H7 (cell line): ENCODE measurements around the gene BHMT. TPM values are rescaled to one million over a fixed set of nuclear protein-coding genes. Genes with fewer than 3 reads are reported as not detected.
"Not testable (repeated sequence)": the region's sequence is repeated elsewhere in the genome, so short reads cannot be mapped to it uniquely, and the experiment has no call there.

Experiments used
- DNase-seq: peaks from one replicate; pipeline ENCODE4 v3.0.0; 2012
- H3K27me3 ChIP-seq: 2 replicates; pipeline ENCODE4 v1.6.0; 2011; ENCODE audit warnings: mild to moderate bottlenecking, low read length; ENCODE audit not compliant: control insufficient read depth, insufficient read depth
- H3K36me3 ChIP-seq: replicated peaks from 2 replicates; pipeline ENCODE4 v1.5.1; 2011; ENCODE audit warnings: low read length; ENCODE audit not compliant: control insufficient read depth, insufficient read depth
- H3K4me3 ChIP-seq: 2 replicates; pipeline ENCODE4 v1.5.1; 2011; ENCODE audit warnings: low read depth, mild to moderate bottlenecking, control low read depth, low read length, moderate library complexity; ENCODE audit not compliant: insufficient read depth
- total RNA-seq: library from RNA; depleted of rRNA; stranded (reverse); fragments of >200 nt; shearing (Covaris generic); gene quantifications from 2 replicates; pipeline ENCODE4 v1.2.3, GENCODE V29; 2014; rRNA removed

BHMT gene
- total RNA-seq, 1 experiment from 2014 or later: 0.28 TPM

GRCh38 chr5:79180449-79180848 lies 68.8 kb downstream of the BHMT start:
- not testable (repeated sequence) for H3K36me3 ChIP-seq, H3K4me3 ChIP-seq, DNase-seq, H3K27me3 ChIP-seq

DNA sequence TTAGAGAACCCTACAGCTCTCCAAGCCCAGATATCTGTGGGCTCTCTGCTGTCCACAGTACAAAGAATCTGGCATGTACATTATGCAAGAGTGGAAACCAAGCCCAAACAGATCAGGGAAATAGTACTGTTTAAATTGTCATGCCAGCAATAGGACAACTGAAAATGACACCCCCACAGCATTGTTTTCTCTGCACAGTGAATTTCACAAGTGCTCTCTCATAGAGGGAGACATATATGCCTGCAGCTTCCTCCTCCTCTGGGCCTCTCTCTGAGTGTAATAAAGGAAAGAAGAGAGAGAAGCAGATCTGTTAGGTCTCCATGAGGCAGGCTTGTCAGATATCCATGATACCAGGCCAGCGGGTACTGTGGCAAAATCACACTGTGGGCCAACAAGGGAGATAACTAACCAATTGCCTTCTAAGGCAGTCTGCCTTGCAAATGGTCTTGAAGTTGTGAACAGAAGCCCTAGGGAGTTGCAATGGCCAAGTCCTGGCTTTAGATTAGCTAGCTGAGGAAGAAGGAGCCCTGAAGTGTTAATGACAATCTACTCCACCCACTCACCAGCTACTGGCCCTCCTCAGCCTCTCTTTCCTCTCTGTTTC lies 69.9 kb downstream of the BHMT start:
- Histone ChIP-seq H3K36me3 (no peaks in the 10 kb centered on the region), H3K4me3 (no peak overlapping the region), H3K27me3 (no peaks in the 10 kb centered on the region)
- peak; percentile 18 for DNase-seq

Other genes with a start within 250 kb of the BHMT start
- gene ARSB, start 126.5 kb upstream of the BHMT start, total RNA-seq: 8.5 and 9.0 TPM in 2 replicates
- gene DMGDH, start 42.1 kb upstream of the BHMT start, total RNA-seq: 1.1 TPM in 1 of 2 replicates, not detected in the other
- gene BHMT2, start 42.0 kb upstream of the BHMT start, total RNA-seq: not detected in 2 replicates
- 8.7 and 14.0 TPM in 2 replicates for gene JMY, start 124.3 kb downstream of the BHMT start, total RNA-seq